ENCODE measurements around the gene JPH2.
"Not testable (repeated sequence)": the region's sequence is repeated elsewhere in the genome, so short reads cannot be mapped to it uniquely, and the experiment has no call there.

Gene JPH2

GRCh38 chr20:44187054-44187771, at the start of gene JPH2:
JPH2 (minus strand) TSS chr20:44187188; CDS start chr20:44186705, 483 bp downstream.
- peak within 1 kb of the TSS; percentile 84 to 96 for H3K27ac ChIP-seq
- DNase-seq (ENCODE audit: low spot score): peak; percentile 95

GRCh38 chr20:44235702-44236101, 48.7 kb upstream of the JPH2 start:
- H3K4me3 ChIP-seq: no peak overlapping the region
- H3K27ac ChIP-seq: no peak overlapping the region
- DNase-seq (ENCODE audit: low spot score): no peak
- no peak for TF ChIP-seq CTCF (IDR thresholded peaks at IDR 0.05)

More at GRCh38 chr20:44187054-44187771, at the start of gene JPH2:
- TF ChIP-seq CTCF (IDR thresholded peaks at IDR 0.05): no peak
- peak within 1 kb of the TSS; percentile 87 for H3K4me3 ChIP-seq

- no peak overlapping the region for H3K4me3 ChIP-seq
- TF ChIP-seq CTCF (IDR thresholded peaks at IDR 0.05): no peak
- H3K27ac ChIP-seq: no peak overlapping the region
- DNase-seq (ENCODE audit: low spot score): no peak
These were observed 47.8 kb upstream of the JPH2 start for GRCh38 chr20:44234566-44235317.

GRCh38 chr20:44233436-44234016, 46.5 kb upstream of the JPH2 start:
- Histone ChIP-seq H3K27ac (no peak overlapping the region), H3K4me3 (no peak overlapping the region)
- DNase-seq (ENCODE audit: low spot score): no peak
- TF ChIP-seq CTCF (IDR thresholded peaks at IDR 0.05): no peak

- not testable (repeated sequence) for DNase-seq (ENCODE audit: low spot score); H3K27ac ChIP-seq; H3K4me3 ChIP-seq
These were observed 45.5 kb upstream of the JPH2 start for GRCh38 chr20:44232469-44232856.

GRCh38 chr20:44231713-44232468, 44.9 kb upstream of the JPH2 start:
- H3K4me3 ChIP-seq: no peak overlapping the region
- no peak overlapping the region for H3K27ac ChIP-seq
- TF ChIP-seq CTCF (IDR thresholded peaks at IDR 0.05): no peak
- DNase-seq (ENCODE audit: low spot score): no peak

GRCh38 chr20:44231193-44231592, 44.2 kb upstream of the JPH2 start:
- DNase-seq (ENCODE audit: low spot score): no peak
- Histone ChIP-seq H3K4me3 (no peak overlapping the region), H3K27ac (no peak overlapping the region)
- no peak for TF ChIP-seq CTCF (IDR thresholded peaks at IDR 0.05)

Data from coronary artery (tissue), 2 donors.